HG02610 (cell line): ENCODE results near the gene THAP7.
"Not testable (repeated sequence)": the region's sequence is repeated elsewhere in the genome, so short reads cannot be mapped to it uniquely, and the experiment has no call there.

ENCODE experiments used
- ATAC-seq: cut with Tn5 transposase; IDR thresholded peaks from one replicate; pipeline ENCODE4 v1.9.1; 2021; ENCODE audit warnings: mild to moderate bottlenecking, moderate library complexity; ENCODE audit not compliant: unreplicated experiment

Gene THAP7

GRCh38 chr22:21001601-21002325 is at the start of gene THAP7:
TSS of gene THAP7 (minus strand) at chr22:21002118. CDS start at chr22:21001911, 207 bp downstream.
- ATAC-seq: peak; percentile 83

- ATAC-seq: no peak
Measured at GRCh38 chr22:21051145-21051830, 49.4 kb upstream of the THAP7 start.

- not testable (repeated sequence) for ATAC-seq
Measured at GRCh38 chr22:21048965-21049364, 47.0 kb upstream of the THAP7 start.

- ATAC-seq: not testable (repeated sequence)
Measured at GRCh38 chr22:21048448-21048847, 46.5 kb upstream of the THAP7 start.

GRCh38 chr22:21047730-21048129 is 45.8 kb upstream of the THAP7 start:
- ATAC-seq: no peak

- ATAC-seq: no peak
Measured at GRCh38 chr22:21047035-21047661, 45.2 kb upstream of the THAP7 start.

GRCh38 chr22:21045585-21046294 is 43.8 kb upstream of the THAP7 start, which contains the start of gene LRRC74B:
TSS of gene LRRC74B (plus strand) at chr22:21045946. CDS start at chr22:21045987, 41 bp downstream.
- ATAC-seq: peak; percentile 76

GRCh38 chr22:21044931-21045584 is 43.1 kb upstream of the THAP7 start:
- ATAC-seq: no peak

GRCh38 chr22:21043860-21044535 is 42.1 kb upstream of the THAP7 start:
- no peak for ATAC-seq

GRCh38 chr22:21042978-21043859 is 41.3 kb upstream of the THAP7 start:
- no peak for ATAC-seq

GRCh38 chr22:21041937-21042336 is 40.0 kb upstream of the THAP7 start:
- ATAC-seq: no peak

- ATAC-seq: not testable (repeated sequence)
Measured at GRCh38 chr22:21039158-21039557, 37.2 kb upstream of the THAP7 start.

GRCh38 chr22:21038405-21038804 is 36.5 kb upstream of the THAP7 start:
- ATAC-seq: no peak

GRCh38 chr22:21034989-21035388 is 33.1 kb upstream of the THAP7 start:
- no peak for ATAC-seq

- ATAC-seq: peak; percentile 77
Measured at GRCh38 chr22:21033895-21034294, 32.0 kb upstream of the THAP7 start.

- no peak for ATAC-seq
Measured at GRCh38 chr22:21032868-21033688, 31.2 kb upstream of the THAP7 start.

GRCh38 chr22:21032037-21032867 is 30.3 kb upstream of the THAP7 start, which contains the start of gene SLC7A4:
TSS of gene SLC7A4 (minus strand) at chr22:21032561. CDS start at chr22:21031812, 749 bp downstream.
- ATAC-seq: no peak
